Measurements from ENCODE around the gene CYP2S1. TPM values are rescaled to one million over a fixed set of nuclear protein-coding genes. Genes with fewer than 3 reads are reported as not detected.
"Not testable (repeated sequence)": the region's sequence is repeated elsewhere in the genome, so short reads cannot be mapped to it uniquely, and the experiment has no call there.

Gene CYP2S1
- total RNA-seq, 2 experiments from 2014 or later, result 0.78 to 0.82 TPM

- no peak overlapping the region for H3K27ac Mint-ChIP-seq
- POLR2A ChIA-PET, result no interaction called here
- DNase-seq (no peak), ATAC-seq (ENCODE audit: poor library complexity) (no peak)
- intact Hi-C loops (cut with DNase I, micrococcal nuclease), result no loop called here
- H3K36me3 ChIP-seq (ENCODE audit: insufficient read depth, low read length), result no peaks in the 10 kb centered on the region
- no peaks in the 10 kb centered on the region for H3K9me3 Mint-ChIP-seq
- no peak overlapping the region for H3K4me3 Mint-ChIP-seq
- CTCF ChIA-PET, result interaction anchor here (0.6 kb wide), 1 partner anchor 368 kb away, joined by 4 read pairs; no protein-coding TSS in a partner anchor
- no peak overlapping the region for H3K4me3 ChIP-seq (ENCODE audit: low read length)
- H3K9me3 ChIP-seq (ENCODE audit: control insufficient read depth in 1 of 2, insufficient read depth in 1 of 2, low read length in 2 of 2), result no peaks in the 10 kb centered on the region
- H3K27ac ChIP-seq (ENCODE audit: low read depth in 1 of 2, low read length in 2 of 2), result no peak overlapping the region
- peaks cover 15% of the 10 kb centered on the region for H3K4me1 Mint-ChIP-seq (ENCODE audit: low read depth)
- no peaks in the 10 kb centered on the region for H3K27me3 ChIP-seq (ENCODE audit: control insufficient read depth in 1 of 2, insufficient read depth in 2 of 2, low read length in 2 of 2)
- H3K36me3 Mint-ChIP-seq (ENCODE audit: low read depth), result no peaks in the 10 kb centered on the region
- TF ChIP-seq CTCF (IDR thresholded peaks at IDR 0.05), result no peak
- H3K27me3 Mint-ChIP-seq, result no peaks in the 10 kb centered on the region
- H3K4me1 ChIP-seq (ENCODE audit: insufficient read depth, low read length), result peaks cover 23% of the 10 kb centered on the region
Observed at GRCh38 chr19:41174297-41174928, 18.6 kb upstream of the CYP2S1 start.

GRCh38 chr19:41175801-41176777 is 16.9 kb upstream of the CYP2S1 start:
- Mint-ChIP-seq H3K4me1 (ENCODE audit: low read depth) (peaks cover 15% of the 10 kb centered on the region), H3K27me3 (no peaks in the 10 kb centered on the region), H3K36me3 (ENCODE audit: low read depth) (no peaks in the 10 kb centered on the region), H3K27ac (peak overlapping the region; percentile 28), H3K9me3 (no peaks in the 10 kb centered on the region), H3K4me3 (peak overlapping the region; percentile 31)
- H3K4me1 ChIP-seq (ENCODE audit: insufficient read depth, low read length), result peaks cover 23% of the 10 kb centered on the region
- no peaks in the 10 kb centered on the region for H3K27me3 ChIP-seq (ENCODE audit: control insufficient read depth in 1 of 2, insufficient read depth in 2 of 2, low read length in 2 of 2)
- no peaks in the 10 kb centered on the region for H3K36me3 ChIP-seq (ENCODE audit: insufficient read depth, low read length)
- ChIA-PET POLR2A (interaction anchor here (0.6 to 0.7 kb wide), 3 partner anchors 16 to 388 kb away, joined by 3 read pairs; no protein-coding TSS in a partner anchor), CTCF (no interaction called here)
- peak overlapping the region in 1 of 2 donors; percentile 15 for H3K27ac ChIP-seq (ENCODE audit: low read depth in 1 of 2, low read length in 2 of 2)
- no peak overlapping the region for H3K4me3 ChIP-seq (ENCODE audit: low read length)
- ATAC-seq (ENCODE audit: poor library complexity) (peak; percentile 96), DNase-seq (peak in 13 of 14 experiments; percentile 19 to 83 (median 48))
- no peak for TF ChIP-seq CTCF (IDR thresholded peaks at IDR 0.05)
- intact Hi-C loops (cut with DNase I, micrococcal nuclease), result no loop called here
- no peaks in the 10 kb centered on the region for H3K9me3 ChIP-seq (ENCODE audit: control insufficient read depth in 1 of 2, insufficient read depth in 1 of 2, low read length in 2 of 2)

GRCh38 chr19:41180173-41180572 is 12.8 kb upstream of the CYP2S1 start:
- H3K9me3 Mint-ChIP-seq; ATAC-seq (ENCODE audit: poor library complexity): not testable (repeated sequence)
- peaks cover 14% of the 10 kb centered on the region for H3K4me1 Mint-ChIP-seq (ENCODE audit: low read depth)

More at GRCh38 chr19:41180173-41180572, 12.8 kb upstream of the CYP2S1 start:
- H3K4me3 Mint-ChIP-seq; intact Hi-C loops (cut with DNase I, micrococcal nuclease); DNase-seq; H3K27me3 ChIP-seq (ENCODE audit: control insufficient read depth in 1 of 2, insufficient read depth in 2 of 2, low read length in 2 of 2); H3K36me3 ChIP-seq (ENCODE audit: insufficient read depth, low read length); H3K9me3 ChIP-seq (ENCODE audit: control insufficient read depth in 1 of 2, insufficient read depth in 1 of 2, low read length in 2 of 2); H3K36me3 Mint-ChIP-seq (ENCODE audit: low read depth); POLR2A ChIA-PET; H3K4me3 ChIP-seq (ENCODE audit: low read length); CTCF ChIA-PET; H3K27ac Mint-ChIP-seq; H3K27ac ChIP-seq (ENCODE audit: low read depth in 1 of 2, low read length in 2 of 2): not testable (repeated sequence)
- peaks cover 23% of the 10 kb centered on the region for H3K4me1 ChIP-seq (ENCODE audit: insufficient read depth, low read length)
- H3K27me3 Mint-ChIP-seq, result peaks cover 10% of the 10 kb centered on the region
